ENCODE results near the gene ST8SIA5. TPM values are rescaled to one million over a fixed set of nuclear protein-coding genes. Genes with fewer than 3 reads are reported as not detected.
"Not testable (repeated sequence)": the region's sequence is repeated elsewhere in the genome, so short reads cannot be mapped to it uniquely, and the experiment has no call there.

ST8SIA5 gene, protein sequence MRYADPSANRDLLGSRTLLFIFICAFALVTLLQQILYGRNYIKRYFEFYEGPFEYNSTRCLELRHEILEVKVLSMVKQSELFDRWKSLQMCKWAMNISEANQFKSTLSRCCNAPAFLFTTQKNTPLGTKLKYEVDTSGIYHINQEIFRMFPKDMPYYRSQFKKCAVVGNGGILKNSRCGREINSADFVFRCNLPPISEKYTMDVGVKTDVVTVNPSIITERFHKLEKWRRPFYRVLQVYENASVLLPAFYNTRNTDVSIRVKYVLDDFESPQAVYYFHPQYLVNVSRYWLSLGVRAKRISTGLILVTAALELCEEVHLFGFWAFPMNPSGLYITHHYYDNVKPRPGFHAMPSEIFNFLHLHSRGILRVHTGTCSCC
- under 0.01 and 0.48 TPM in 2 replicates for total RNA-seq (2014; rRNA removed; shearing (Covaris generic))

DNA sequence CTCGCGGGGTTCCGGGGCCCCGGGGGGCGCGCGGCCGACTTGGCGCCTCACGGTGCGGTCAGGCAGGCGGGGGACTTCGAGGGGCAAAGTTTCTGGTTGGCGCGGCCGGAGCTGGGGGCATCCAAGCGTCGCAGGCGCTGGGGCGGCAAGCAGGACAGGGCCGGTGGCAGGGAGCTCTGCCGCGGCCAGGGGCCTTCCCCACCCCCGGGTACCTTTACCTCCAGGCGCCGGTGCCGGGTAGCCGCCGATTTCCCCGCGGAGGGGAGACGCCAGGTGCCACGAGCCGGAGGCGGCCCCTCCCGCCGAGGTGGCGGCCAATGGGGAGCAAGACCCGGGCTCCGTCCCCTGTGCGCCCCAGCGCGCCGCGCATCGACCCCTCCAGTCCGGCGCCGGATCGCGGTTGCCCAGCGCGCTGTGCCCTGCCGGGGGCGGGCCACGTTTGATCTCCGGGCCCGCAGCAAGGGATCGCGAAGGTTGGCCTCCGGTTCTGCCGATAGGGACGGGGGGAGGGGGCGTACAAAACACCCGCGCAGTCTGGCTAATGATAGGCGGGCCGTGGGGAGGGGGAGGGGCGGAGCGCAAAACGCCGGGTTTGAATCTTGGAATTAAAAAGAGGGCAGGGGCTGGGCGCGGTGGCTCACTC is at the start of gene ST8SIA5:
Gene ST8SIA5 (minus strand): TSS at position 495 of the 643 bp plus-strand sequence. CDS start 545 bp downstream, outside the sequence.
- no peak for DNase-seq (ENCODE audit: low spot score)

DNA sequence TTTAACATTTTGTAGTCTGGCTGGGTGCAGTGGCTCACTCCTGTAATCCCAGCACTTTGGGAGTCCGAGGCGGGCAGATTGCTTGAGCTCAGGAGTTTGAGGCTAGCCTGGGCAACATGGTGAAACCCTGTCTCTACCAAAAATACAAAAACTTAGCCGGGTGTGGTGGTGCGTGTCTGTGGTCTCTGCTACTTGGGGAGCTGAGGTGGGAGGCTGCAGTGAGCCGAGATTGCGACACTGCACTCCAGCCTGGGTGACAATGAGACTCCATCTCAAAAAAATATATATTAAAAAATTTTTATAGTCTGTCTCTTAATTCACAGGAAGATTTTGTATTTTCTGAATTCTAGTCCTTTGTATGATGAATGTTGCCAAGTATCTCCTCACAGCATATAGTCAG is 39.1 kb upstream of the ST8SIA5 start:
- DNase-seq (ENCODE audit: low spot score): not testable (repeated sequence)

DNA sequence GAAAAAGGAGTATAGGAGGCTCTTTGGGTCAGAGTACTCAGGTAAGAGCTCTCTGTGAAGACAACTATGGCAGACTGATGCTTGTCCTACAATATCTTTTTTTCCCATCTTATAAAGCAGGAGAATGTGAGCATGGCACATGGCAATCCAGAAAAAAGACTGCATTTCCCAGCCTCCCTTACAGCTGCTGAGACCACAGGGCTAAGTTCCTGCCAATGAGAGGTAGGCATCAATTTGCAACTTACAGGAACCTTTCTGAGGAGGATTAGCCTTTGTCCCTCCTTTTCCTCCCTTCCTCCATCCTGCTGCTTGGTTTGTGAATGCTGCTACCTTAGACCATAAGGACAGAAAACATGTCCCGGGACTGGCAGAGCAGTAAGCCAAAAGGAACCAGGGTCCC is 37.8 kb upstream of the ST8SIA5 start:
- no peak for DNase-seq (ENCODE audit: low spot score)

DNA sequence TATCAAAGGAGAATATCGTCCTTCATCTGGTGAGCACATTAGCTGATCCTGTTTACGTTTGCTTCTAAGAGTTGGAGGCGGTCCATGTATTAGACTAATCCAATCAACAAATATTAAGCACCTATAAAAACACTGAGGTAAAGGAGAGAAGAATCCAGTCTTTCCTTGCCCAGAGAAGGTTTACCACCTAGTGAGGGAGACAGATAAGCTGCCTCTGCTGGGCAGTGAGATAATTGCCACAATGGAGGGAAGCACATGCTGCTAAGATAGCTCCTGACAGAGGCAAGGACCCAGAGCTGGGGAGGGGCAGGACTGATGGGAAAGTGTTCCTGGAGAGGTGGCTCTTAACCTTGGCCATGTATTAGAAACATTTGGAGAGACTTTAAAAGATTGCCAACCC is 36.7 kb upstream of the ST8SIA5 start:
- no peak for DNase-seq (ENCODE audit: low spot score)

DNA sequence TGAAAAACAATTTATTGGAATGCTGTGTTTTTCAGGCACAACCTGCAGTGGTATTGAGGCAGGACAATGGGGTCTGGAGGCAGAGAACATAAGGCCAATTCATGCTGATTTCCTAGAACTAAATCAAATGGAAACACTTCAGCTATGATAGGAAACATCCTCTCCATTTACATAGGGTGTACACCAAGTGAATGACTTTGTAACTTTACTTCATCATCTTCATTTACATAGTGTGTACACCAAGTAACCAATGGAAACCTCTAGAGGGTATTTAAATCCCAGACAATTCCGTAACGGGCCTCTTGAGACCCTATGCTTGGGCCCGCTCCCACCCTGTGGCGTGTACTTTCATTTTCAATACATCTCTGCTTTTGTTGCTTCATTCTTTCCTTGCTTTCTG is 32.2 kb upstream of the ST8SIA5 start:
- DNase-seq (ENCODE audit: low spot score): no peak

DNA sequence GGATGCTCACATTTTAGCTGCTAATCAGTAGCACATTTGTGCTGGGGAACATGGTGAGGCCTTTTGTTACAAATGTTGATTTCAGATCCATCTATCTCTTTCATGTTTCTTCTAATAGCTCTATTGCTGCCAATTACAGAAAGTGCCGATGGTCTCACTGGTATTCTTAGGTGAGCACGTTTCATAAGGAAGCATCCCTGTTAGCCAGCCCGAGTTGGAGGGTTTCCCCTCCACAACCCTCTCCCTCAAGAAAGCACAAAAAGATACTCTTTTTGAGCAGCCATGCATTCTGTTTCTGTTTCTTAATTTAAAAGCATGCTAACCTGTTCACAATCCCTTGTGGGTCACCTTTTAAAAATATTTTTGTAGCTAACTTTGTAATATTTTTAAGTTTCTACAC is 30.8 kb upstream of the ST8SIA5 start:
- no peak for DNase-seq (ENCODE audit: low spot score)

DNA sequence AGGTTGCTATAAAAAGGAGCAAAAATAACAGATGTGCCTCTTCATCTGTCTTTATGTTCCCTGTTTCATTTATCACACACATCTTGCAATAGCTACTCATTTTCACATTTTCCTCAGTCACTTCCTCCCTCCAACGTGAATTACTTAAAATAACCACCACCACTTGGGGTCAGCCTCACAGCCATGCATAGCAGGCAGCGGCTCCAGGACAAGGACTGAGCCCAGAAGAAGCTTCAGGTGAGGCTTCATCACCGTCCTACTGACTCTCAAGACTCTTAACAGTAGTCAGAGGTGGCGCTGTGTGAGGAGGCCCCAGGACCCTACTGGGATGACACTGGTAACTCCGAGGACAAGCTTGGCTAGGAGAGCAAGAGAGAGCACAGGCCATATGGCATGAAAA is 15.5 kb upstream of the ST8SIA5 start:
- no peak for DNase-seq (ENCODE audit: low spot score)

DNA sequence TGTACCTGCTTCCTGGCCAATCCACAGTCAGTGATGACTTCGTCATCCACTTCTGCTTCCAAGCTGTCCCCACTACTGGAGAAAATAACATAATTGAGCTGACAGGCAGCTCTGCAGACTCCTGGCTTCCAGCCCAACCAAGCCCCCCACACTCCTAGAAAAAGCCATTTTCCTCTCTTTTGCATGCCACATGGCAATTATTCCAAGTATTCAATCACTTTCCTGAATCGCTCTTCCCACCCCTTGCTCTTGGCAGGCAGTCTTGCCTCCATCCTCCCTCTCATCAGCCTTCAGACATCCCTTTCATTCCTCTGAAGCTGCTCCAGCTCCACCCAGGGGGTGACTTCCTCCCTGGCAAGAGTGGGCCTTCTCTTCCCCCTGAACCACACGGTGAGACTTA is 14.3 kb upstream of the ST8SIA5 start:
- DNase-seq (ENCODE audit: low spot score): no peak

DNA sequence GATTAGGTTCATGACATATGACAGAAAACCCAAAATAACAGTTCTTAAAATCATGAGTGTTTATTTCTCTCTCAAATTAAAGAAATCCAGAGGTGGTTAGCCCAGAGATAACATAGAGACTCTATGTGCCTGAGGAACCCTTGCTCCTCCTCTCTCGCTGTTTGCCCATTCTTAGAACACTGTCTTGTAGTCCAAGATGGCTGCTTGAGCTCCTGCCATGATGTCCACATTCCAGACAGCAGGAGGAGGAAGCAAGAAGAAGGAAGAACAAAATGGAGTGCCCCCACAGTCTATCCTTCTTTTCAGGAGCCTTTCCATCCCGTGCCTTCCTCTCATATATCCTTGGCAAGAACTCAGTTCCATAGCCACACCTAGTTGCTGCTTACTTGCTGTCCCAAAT is 13.9 kb upstream of the ST8SIA5 start:
- no peak for DNase-seq (ENCODE audit: low spot score)

DNA sequence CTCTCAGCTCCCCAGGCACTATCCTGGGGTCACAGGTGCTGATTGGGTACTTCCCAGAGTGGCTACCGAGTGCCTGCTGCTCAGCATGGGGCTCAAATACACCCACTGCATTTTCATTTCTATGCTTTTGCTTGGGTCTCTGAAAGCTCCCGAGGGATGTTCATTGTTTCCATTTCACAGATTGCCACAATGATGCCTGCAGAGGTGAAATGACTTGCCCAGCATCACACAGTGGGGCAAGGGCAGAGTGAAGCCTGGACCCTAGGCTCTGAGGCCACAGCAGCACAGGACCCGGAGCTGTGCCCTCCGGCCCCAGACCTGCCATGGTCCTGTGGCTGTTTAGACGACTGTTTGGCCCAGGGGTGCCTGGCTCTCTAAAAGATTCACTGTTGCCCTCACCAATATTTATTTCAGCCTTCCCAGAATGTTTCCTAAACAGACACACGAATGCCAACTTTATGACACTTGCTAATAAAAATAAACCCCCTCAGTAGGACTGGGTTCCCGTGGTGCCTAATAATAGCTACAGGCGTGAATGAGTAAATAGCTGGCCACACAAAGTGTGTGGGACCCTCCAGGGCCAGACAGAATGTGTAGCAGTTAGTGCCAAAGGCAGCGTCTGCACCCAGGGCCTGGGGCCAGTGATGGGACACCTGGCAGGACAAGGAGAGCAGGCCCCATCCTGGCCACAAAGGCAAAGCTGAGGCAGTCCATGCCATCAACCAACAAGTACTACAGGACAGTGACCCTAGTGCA is 11.5 kb upstream of the ST8SIA5 start:
- no peak for DNase-seq (ENCODE audit: low spot score)

DNA sequence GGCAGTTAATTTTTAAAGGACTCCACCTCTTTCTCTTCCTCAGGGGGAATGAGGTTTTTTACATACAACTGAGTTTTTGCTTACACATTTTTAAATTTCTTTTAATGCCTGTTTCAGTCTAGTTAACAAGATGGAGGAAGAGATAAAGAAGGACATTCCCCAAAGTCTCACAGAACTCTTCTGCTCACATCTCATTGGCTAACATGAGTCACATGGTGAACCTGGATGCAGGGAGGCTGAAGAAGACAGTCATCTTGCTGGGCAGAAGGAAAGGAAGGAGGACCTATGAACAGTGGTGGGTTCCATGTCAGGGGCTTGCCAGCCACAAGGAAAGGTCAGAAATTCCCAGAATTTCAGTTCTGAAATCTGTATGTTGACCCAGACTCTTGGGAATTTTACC is 10.4 kb upstream of the ST8SIA5 start:
- DNase-seq (ENCODE audit: low spot score): no peak

DNA sequence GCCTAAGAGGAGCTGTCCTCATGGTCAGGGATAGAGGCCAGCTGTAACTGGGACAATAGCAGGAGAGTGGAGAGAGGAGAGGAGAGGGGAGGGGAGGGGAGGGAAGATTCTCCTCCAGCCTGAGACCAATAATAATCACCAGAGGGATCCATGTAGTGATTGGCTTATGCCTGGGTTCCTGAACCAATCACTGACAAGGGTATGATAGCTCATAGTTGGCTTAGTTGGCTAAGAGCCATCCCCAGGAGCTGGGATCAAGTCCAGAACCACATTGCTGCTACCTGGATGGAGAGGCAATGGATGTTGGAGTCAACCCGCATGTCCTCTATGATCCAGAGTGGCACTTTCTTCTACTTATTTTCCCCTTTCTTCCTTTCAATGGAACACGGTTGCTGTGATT is 7.7 kb upstream of the ST8SIA5 start:
- no peak for DNase-seq (ENCODE audit: low spot score)

DNA sequence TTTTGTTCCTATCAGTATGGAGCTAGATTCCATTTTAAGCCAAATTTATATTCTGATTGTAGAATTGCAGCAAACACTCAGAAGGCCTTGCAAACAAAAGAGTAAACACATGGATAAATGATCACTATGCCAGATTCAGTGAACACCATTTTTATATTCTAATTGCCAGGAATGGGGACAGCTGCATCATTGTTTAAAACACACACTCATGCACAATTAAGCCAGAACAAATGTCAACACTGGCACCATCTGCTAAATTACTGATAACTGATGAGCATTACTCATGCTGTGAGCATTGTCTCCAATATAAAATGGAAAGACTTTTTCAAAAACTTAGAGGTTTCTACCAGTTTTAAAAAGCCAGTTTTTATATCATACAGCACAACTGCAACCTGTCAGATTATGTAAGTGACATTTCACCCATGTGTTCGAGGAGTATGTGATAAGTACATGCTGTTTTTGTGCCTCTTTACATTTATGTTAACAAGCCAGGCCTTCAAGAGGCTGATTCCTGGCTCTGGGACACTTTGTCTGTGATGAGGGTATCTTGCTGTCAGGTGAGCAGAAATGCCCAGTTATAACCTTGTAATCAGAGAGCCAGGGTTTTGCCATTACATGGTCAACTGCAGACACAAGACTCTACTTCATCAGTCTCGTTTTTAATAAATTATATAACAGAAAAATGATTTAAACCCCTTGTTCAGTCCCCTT is 4.4 kb upstream of the ST8SIA5 start:
- DNase-seq (ENCODE audit: low spot score): no peak

DNA sequence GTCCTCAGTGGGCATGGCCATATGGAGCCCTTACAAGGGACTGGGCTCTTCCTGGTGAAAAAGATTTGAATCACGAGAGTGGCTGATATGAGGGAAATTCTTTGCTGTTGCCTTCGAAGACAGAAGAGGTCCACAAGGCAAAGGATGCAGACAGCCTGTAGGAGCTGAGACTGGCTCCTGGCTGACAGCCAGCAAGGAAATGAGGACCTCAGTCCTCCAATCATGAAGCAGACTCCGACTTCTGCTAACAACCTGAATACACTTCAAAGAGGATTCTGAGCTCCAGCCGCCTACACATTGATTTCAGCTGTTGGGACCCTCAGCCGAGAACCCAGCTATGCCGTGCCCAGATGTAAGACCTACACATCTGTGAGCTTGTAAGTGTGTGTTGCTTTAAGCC is 3.0 kb upstream of the ST8SIA5 start:
- no peak for DNase-seq (ENCODE audit: low spot score)

DNA sequence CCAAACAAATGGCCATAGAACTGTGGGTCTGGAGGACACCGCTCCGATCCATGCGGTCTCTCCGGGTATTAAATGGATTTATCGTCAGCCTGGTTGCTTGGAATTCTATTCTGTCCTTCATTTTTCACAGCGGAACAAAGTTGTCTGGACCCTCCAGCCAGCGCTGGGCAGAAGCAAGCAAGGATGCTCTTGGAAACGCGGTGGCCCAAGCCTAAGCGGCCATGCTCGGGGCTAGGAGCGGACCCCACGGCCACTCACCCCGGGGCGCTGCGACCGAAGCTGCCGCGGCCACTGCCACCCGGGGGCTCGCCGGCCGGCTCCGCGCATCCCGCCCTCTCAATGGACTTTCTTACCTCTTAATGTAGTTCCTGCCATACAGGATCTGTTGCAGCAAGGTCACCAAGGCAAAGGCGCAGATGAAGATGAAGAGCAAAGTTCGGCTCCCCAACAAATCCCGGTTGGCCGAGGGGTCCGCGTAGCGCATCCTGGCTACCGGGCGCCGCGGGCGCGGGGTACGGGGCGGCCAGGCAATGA is 761 bp downstream of the ST8SIA5 start:
- no peak for DNase-seq (ENCODE audit: low spot score)

DNA sequence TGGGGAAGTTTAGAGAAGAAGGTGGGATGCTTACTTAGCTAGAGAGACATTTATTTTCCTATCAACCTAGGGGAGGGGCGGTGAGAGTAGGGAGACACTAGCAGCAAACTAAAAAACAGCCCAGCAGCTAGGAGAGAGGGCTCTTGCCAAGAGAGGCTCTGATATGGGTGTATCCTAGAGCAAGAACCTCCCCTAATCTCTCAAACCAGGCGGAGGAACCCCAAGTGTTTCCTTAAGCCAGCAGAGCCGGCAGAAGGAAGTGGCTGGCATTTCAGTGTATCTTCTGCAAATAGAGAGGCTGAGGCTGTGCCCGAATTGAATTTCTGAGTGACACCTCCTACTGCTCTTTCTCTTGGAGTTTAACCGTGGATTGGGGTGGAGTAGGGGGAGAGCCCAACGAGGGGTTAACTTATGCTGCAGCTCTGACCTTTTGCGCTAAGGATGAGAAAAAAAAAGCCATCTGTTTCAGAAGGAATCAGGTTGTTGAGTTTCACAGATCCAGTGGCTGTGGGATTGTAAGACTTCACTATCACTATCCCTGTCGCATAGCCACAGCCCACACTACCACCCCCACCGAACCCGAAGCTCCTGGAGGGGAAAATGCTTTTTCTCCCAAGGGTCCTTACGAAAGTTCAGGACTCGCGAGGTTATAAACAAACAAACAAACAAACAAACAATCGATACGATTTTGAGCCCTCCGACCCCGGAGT is 1.4 kb downstream of the ST8SIA5 start:
- DNase-seq (ENCODE audit: low spot score): no peak

DNA sequence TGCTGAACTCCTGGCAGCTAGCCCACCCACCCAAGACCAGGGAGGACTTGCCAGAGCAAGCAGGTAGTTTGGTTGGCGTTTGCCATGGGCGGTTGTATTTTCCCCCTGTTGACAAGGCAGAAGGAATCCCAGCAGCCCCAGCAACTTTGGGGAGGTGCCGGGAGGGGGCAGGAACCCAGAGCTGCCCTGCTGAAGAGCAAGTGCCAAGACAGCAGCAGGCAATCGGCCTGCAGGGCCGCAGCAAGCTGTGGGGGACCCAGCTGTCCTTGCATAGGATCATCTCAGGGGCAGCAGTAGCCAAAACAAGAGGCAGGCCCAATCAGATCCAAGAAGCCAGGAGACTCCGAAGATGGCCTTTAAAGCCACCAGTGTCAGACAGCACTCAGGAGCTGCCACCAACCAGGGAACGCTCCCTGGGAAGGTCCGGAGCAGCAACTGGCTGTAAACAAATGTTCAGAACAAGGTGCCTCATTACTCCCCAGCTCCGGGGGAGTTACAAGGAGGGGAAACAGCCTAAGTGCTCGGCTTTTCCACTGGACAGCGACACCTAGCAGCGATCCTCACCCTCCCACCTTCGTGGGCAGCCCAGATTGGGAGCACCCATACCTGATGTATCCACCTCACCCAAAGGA is 2.1 kb downstream of the ST8SIA5 start:
- no peak for DNase-seq (ENCODE audit: low spot score)

DNA sequence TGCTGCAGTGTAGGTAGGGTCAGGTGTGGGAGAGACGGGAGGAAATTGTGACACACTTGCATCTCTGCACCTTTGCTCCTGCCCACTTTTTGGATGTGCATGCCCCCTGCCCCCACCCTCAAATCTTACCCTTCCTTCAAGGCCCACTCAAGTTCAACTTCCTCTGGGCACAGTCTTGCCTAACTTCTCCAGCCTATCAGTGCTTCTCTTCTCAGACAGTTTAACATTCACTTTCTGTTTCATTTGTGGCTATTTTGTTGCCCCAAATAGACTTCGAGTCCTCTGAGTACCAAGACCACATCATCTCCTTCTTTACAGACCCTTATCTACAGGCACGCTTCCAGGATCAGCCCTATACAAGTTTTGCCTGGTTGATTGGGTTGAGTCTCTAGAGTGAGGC is 2.7 kb downstream of the ST8SIA5 start:
- DNase-seq (ENCODE audit: low spot score): no peak

DNA sequence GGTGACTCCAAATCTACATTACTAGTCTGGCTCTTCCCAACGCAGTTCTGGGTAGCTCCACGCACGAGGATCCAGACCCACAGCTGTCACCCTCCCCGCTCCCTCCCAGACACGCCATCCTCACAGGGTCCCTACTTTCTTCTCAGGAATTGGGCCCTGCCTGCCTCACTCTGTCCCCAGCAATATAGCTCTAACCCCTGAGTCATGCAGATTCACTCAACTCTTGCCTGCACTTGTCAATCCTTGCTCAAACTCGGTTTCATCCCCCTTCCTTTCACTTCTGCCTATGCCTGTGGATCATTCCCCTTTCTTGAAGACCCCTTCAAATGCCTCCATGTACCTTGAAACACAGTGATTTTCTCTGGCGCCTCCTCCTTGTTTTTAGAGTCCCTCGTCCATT is 5.0 kb downstream of the ST8SIA5 start:
- no peak for DNase-seq (ENCODE audit: low spot score)

DNA sequence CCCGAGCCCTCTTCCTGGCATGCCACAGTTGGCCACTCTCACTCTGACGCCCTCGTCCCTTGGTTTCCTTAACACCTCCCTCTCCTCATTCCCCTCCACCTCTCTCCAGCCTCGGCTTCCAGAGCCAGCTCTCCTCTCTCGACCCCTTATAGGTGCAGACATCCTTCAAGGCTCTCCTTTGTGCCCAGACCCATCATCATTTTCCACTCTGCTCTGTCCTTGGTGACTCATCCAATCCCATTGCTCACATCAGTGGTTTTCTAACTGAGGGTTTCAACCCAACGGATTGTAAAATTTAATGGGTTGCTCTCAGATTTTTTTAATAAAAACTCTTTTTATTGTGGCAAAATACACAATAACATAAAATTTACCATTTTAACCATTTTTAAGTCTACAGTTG is 6.2 kb downstream of the ST8SIA5 start:
- no peak for DNase-seq (ENCODE audit: low spot score)

DNA sequence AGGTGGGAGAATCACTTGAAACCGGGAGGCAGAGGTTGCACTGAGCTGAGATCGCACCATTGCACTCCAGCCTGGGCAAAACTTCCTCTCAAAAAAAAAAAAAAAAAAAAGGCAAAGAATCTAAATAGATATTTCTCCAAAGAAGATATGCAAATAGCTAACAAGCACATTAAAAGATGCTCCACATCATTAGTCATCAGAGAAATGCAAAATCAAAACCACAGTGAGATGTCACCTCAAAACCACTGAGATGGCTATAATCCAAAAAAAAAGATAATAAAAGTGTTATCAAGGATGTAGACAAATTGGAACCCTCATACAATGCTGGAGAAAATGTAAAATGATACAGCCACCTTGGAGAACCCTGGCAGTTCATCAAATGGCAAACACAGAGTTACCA is 8.4 kb downstream of the ST8SIA5 start:
- DNase-seq (ENCODE audit: low spot score): no peak

All from H4 (cell line).